Psoas muscle (tissue), 8 donors: ENCODE data around the gene PCNA. TPM values are rescaled to one million over a fixed set of nuclear protein-coding genes. Genes with fewer than 3 reads are reported as not detected.

ENCODE experiments used
- ATAC-seq, 4 donors: fragments of 200-7000 bp; cut with Tn5 transposase; one replicate each; pipeline ENCODE4 v1.9.1; 2020; ENCODE audit warnings: moderate library complexity in 3 of 4, mild to moderate bottlenecking in 2 of 4
- DNase-seq, 2 donors: peaks; one replicate each; pipeline ENCODE4 v3.0.0-alpha.2; 2020
- H3K27ac ChIP-seq: fragments of 200-600 bp; one replicate; pipeline ENCODE4 v1.8.0; 2022
- H3K27me3 ChIP-seq, 3 donors: fragments of 200-600 bp in 1 of 3; one replicate each; pipeline versions ENCODE4 v1.6.1 to v1.8.0; 2013 to 2022; ENCODE audit warnings: low read length in 2 of 3, mild to moderate bottlenecking in 2 of 3, moderate library complexity in 1 of 3; ENCODE audit not compliant: insufficient read depth in 3 of 3
- H3K36me3 ChIP-seq, 2 donors: fragments of 200-600 bp in 1 of 2; one replicate each; pipeline versions ENCODE4 v1.6.1 to v1.8.0; 2013 to 2022; ENCODE audit warnings: low read depth in 1 of 2, mild to moderate bottlenecking in 1 of 2, moderate library complexity in 1 of 2; ENCODE audit not compliant: insufficient read depth in 1 of 2
- H3K4me1 ChIP-seq: fragments of 200-600 bp; one replicate; pipeline ENCODE4 v1.8.0; 2022
- H3K4me3 ChIP-seq: fragments of 200-600 bp; one replicate; pipeline ENCODE4 v1.8.0; 2022; ENCODE audit warnings: mild to moderate bottlenecking
- H3K9me3 ChIP-seq: fragments of 200-600 bp; one replicate; pipeline ENCODE4 v1.8.0; 2022
- CTCF ChIP-seq: fragments of 200-600 bp; IDR thresholded peaks from one replicate; pipeline ENCODE4 v1.8.0; 2022; ENCODE audit warnings: antibody characterized with exemption
- WGBS, 3 donors: extraction: QIAGEN DNeasy Blood & Tissue Kit; methylation state at CpG; one replicate each; pipeline versions ENCODE4 v1.1.6 to v1.1.7; 2013; 5-methylcytosine and 5-hydroxymethylcytosine counted together
- intact Hi-C, 2 donors: fragments of 100-400 bp; cut with DNase I; formaldehyde crosslinking; loops; one replicate each; pipeline versions ENCODE4 v1.11.0 to v1.14.2; 2022
- polyA plus RNA-seq, 3 donors: library from polyadenylated mRNA; stranded (reverse); fragments of 200-250 nt; gene quantifications; one replicate each; pipeline ENCODE4 v1.2.3, GENCODE V29; 2013
- total RNA-seq, 4 donors: library from RNA; stranded (reverse); fragmentation: NEBNext Ultra II Directional in 2 of 4; extraction: Animal tissue kit (Norgen Biotek cat#: 25700) in 2 of 4; gene quantifications; one replicate each; pipeline versions ENCODE4 v1.2.1 to v1.2.4, GENCODE V29; 2021 to 2023
- donor health status: healthy with polysubstance abuse.
- donor health status: DM: no; HTN: no; CAD: no; lungs with moderate emphysema.
- donor health status: Bipolar disorder and iron deficiency.
- donor health status: healthy.
- donor health status: DM: yes; HTN: yes; CAD: no.
- donor health status: DM: no; HTN: no; CAD: no.
- donor health status: DM: no; HTN: no; CAD: no.
- donor health status: DM: yes; HTN: yes; CAD: no.

The PCNA gene
- total and polyA plus RNA-seq, 7 donors, result 13.2 to 53.0 (median 19.1) TPM

DNA sequence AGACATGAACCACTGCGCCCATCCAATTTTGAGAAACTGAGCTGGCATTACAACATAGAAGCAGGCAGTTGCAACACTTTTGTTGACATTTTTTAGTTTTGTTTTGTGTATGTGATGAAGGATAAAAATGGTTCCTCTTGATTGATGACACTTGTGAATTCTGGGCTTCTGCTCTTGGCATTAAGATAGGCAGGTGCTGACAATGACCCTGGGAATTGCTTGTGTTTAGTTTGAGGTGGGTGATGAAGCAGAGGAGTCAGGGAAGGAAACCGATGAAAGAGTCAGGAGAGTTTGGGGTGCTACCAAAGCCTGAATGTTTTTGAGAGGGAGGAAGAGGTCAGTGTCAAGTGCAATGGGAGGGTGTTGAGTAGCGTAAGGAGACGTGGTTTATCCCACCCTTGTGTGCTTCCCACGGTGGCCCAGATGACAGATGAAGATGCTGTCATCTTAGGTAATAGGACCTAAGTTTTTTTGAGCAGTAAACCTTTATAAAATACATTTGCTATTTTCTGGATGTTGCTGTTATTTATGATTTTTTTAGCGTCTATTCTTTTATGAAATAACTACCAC, 26.4 kb upstream of the PCNA start:
- peaks cover 81% of the 10 kb centered on the region for H3K4me1 ChIP-seq
- DNase-seq (no peak), ATAC-seq (peak in 1 of 4 donors; percentile 32)
- intact Hi-C loops, result no loop called here
- H3K36me3 ChIP-seq, result no peaks in the 10 kb centered on the region
- H3K27ac ChIP-seq, result no peak overlapping the region
- no peaks in the 10 kb centered on the region for H3K9me3 ChIP-seq
- 90 to 96% (median 91%) methylated on average over 6 of the region's 6 CpGs for WGBS, 3 donors
- H3K27me3 ChIP-seq, result no peaks in the 10 kb centered on the region
- H3K4me3 ChIP-seq, result no peak overlapping the region
- TF ChIP-seq CTCF, result no peak

DNA sequence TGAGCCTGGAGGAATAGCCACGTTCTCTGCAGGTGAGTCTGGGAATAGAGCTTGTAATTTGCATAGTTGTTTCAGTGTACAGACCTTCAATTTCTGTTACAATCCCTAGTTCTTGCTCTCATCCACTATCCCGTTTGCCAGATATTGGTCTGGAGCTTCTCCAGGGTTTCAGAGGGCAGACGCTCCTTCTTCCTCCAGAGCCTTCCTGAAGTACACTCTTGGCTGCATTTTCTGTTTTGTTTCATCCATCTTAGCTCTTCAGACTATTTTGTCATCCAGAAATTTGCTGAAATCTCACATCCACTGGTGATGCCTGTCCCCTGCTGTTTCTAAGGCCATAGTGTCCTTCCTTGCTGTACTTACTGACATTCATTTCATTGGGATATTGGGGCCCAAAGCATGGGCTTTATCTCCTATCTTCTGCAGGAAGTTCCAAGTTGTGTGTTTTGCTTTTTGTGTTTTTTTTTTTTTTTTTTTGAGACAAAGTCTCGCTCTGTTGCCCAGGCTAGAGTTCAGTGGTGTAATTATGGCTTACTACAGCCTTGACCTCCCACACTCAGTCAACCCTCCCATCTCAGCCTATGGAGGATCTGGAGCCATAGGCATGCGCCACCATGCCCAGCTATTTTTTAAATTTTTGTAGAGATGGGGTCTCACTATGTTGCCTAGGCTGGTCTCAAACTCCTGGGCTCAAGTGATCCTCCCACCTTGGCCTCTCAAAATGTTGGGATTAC, 25.8 kb upstream of the PCNA start:
- no peak overlapping the region for H3K4me3 ChIP-seq
- H3K27ac ChIP-seq, result no peak overlapping the region
- H3K9me3 ChIP-seq, result no peaks in the 10 kb centered on the region
- ATAC-seq (no peak), DNase-seq (no peak)
- no peak for TF ChIP-seq CTCF
- H3K27me3 ChIP-seq, result no peaks in the 10 kb centered on the region
- no peaks in the 10 kb centered on the region for H3K36me3 ChIP-seq
- H3K4me1 ChIP-seq, result peaks cover 82% of the 10 kb centered on the region
- intact Hi-C loops, result no loop called here
- 72 to 86% (median 75%) methylated on average over 5 of the region's 5 CpGs for WGBS, 3 donors

- Histone ChIP-seq H3K27ac (no peak overlapping the region), H3K36me3 (no peaks in the 10 kb centered on the region), H3K9me3 (no peaks in the 10 kb centered on the region), H3K4me3 (no peak overlapping the region), H3K4me1 (peaks cover 78% of the 10 kb centered on the region), H3K27me3 (no peaks in the 10 kb centered on the region)
- TF ChIP-seq CTCF, result no peak
- intact Hi-C loops, result no loop called here
- DNase-seq, result no peak
- WGBS, 3 donors, result 95 to 96% (median 95%) methylated on average over 5 of the region's 5 CpGs
- no peak for ATAC-seq
These were observed 24.1 kb upstream of the PCNA start for GRCh38 chr20:5143851-5144250.

- ATAC-seq, result no peak
- 21 to 38% (median 29%) methylated on average over 2 of the region's 2 CpGs for WGBS, 3 donors
- Histone ChIP-seq H3K27ac (no peak overlapping the region), H3K27me3 (no peaks in the 10 kb centered on the region), H3K36me3 (no peaks in the 10 kb centered on the region), H3K4me3 (no peak overlapping the region), H3K4me1 (peaks cover 61% of the 10 kb centered on the region), H3K9me3 (no peaks in the 10 kb centered on the region)
- no peak for TF ChIP-seq CTCF
- intact Hi-C loops, result no loop called here
- DNase-seq, result no peak
These were observed 21.9 kb upstream of the PCNA start for GRCh38 chr20:5141615-5142014.

DNA sequence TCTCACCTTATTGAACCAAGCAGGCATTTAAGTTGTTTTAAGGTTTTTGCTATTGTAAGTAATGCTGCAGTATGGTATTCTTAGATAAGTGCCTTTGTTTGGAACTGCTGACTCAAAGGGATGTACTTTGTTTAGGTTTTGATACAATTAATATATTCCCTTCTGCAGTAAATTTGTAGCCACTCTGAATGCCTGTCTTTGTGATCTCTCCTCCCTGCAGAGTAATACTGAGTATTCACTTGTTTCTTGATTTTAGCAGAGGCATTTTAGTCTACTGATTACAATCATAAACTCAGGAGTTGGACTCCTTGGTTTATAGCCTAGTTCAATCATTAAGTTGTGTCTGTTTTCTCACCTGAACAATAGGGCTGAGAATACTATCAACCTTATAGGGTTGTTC, 20.4 kb upstream of the PCNA start:
- Histone ChIP-seq H3K4me1 (peaks cover 61% of the 10 kb centered on the region), H3K27me3 (no peaks in the 10 kb centered on the region), H3K36me3 (no peaks in the 10 kb centered on the region), H3K27ac (no peak overlapping the region), H3K4me3 (no peak overlapping the region), H3K9me3 (no peaks in the 10 kb centered on the region)
- ATAC-seq (no peak), DNase-seq (no peak)
- TF ChIP-seq CTCF, result no peak
- intact Hi-C loops, result no loop called here
